Stimulated activated CD4-positive, alpha-beta T cell treated with anti-CD3 and anti-CD28 coated beads, Interleukin-12 subunit alpha, Interleukin-12 subunit beta, amount 100 ng/mL, for 24 hours (primary cell): Measurements from ENCODE around the gene ENKD1.

Experiments used
- DNase-seq, 2 experiments: peaks; one replicate each; pipeline ENCODE4 v3.0.0-alpha.2; 2020; ENCODE audit warnings: low read depth in 2 of 2

The ENKD1 gene

DNA sequence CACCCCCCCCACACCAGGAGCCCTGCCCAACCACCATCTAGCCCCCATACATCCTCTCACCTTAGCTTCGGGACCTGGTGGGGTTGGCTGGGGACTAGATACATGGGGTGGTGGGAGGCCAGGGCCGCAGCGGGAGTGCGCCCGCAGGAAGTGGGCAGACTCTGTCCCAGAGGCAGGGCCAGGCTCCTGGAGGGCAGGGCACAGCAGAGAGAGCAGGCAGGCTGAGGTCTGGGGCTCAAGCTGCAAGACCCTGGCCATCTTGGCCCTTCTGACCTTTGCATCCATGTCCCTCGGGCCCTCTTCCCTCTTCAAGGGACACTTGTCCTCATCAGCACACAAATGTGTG is 2.7 kb downstream of the ENKD1 start:
- no peak for DNase-seq

DNA sequence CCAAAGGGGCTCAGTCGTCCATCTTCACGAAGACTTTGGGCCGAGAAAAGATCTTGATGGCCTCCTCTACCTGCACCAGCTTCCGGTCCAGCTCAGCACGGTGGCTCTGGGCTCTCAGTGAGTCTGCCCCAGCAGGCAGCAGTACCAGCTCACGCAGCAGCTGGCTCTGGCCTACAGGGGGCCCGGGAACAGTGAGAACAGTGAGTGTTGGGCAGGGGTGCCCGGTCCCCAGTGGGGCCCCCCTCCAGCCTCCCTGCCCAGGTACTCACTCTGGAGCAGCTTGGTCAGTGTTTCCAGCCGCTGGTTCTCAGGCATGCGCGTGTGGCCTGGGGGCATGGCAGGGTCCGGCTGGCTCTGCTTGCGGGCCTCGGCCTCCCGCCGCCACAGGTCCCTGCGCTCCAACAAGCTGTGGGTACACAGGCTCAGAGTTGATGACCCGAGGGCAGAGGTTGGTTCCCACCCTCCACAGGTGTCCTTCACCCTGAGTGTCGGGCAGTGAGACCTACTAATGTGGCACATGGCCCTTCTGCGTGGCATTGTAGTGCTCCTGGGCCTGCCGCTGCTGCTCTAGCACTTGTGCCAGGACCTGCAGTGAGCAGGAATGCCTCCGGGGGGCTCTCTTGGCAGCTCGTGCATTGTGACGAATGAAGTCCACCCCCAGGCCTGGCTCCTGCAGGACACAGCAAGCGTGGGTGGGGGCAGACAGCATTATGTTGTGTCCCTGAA is 3.2 kb downstream of the ENKD1 start:
- DNase-seq: peak in 1 of 2 experiments; percentile 37

DNA sequence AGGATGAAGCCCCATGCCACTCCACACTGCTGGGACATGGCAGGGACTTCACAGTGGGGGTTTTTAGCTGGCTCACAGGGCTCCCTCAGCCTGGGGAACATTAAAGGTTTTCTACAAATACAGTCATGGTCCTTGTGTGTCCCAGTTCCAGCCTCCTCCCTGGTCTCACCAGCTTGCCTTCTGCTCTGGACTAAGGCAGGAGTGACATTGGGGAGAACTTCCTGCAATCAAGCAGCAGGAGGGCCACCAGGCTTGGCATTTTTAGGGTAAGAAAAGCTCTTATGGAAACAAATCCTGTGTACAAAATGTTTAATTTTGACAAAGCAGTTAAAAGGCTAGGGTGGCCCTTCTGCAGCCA is 3.9 kb downstream of the ENKD1 start:
- no peak for DNase-seq

DNA sequence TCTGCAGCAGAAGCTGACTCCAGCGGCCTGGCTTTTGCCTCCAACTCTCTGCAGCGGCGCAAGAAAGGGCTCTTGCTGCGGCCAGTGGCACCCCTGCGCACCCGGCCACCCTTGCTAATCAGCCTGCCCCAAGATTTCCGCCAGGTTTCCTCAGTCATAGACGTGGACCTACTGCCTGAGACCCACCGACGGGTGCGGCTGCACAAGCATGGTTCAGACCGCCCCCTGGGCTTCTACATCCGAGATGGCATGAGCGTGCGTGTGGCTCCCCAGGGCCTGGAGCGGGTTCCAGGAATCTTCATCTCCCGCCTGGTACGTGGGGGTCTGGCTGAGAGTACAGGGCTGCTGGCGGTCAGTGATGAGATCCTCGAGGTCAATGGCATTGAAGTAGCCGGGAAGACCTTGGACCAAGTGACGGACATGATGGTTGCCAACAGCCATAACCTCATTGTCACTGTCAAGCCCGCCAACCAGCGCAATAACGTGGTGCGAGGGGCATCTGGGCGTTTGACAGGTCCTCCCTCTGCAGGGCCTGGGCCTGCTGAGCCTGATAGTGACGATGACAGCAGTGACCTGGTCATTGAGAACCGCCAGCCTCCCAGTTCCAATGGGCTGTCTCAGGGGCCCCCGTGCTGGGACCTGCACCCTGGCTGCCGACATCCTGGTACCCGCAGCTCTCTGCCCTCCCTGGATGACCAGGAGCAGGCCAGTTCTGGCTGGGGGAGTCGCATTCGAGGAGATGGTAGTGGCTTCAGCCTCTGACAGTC is 4.5 kb downstream of the ENKD1 start:
- no peak for DNase-seq

DNA sequence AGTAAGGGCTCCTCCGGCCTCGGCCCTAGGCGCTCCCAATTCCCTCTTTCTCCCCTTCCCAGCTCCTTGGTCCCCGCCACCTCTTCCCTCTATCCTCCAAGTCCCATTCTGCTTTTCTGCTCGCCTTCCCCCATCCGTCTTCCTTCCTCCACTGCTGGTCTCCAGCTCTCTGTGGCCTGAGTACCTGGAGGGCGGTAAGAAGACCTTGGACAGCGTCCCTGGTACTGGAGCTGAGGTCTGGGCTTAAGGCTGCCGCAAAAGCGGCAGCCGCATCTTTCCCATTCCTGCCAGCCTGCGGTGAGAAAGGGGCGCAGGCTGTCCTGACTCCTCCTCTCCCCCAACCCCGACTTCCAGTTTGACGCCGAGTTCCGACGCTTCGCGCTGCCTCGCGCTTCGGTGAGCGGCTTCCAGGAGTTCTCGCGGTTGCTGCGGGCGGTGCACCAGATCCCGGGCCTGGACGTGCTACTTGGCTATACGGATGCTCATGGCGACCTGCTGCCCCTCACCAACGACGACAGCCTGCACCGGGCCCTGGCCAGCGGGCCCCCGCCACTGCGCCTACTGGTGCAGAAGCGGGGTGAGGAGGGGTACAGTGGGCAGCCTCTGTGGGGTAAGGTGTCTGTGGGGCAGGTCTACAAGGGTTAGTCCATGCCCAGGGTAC is 5.3 kb downstream of the ENKD1 start:
- no peak for DNase-seq

DNA sequence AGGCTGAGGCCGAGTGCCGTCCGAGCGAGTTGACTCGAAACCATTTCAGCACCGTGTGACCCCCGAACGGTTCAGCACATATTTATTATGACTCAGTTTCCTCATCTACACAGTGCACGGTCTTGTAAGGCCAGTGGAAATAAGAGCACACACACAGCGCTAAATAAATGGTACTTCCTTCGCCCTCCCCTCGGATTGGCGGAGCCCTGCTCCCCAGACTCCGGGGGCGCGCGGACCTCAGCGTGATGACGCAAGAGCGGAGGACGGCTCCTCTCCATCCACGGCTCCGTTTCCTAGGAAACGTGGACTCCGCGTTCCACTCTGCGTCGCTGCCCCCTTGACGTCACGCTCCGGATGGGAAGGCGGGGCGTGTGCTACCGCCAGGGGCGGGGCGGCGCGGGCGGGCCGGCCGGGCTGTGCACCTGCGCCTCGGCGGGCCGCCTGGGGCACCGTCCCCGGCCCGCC is 6.0 kb downstream of the ENKD1 start, which contains the start of gene PARD6A:
Gene PARD6A, plus strand, starts transcription at position 397 of the 465 bp plus-strand sequence. CDS start 79 bp downstream, outside the sequence.
- DNase-seq: peak; percentile 92 to 94

DNA sequence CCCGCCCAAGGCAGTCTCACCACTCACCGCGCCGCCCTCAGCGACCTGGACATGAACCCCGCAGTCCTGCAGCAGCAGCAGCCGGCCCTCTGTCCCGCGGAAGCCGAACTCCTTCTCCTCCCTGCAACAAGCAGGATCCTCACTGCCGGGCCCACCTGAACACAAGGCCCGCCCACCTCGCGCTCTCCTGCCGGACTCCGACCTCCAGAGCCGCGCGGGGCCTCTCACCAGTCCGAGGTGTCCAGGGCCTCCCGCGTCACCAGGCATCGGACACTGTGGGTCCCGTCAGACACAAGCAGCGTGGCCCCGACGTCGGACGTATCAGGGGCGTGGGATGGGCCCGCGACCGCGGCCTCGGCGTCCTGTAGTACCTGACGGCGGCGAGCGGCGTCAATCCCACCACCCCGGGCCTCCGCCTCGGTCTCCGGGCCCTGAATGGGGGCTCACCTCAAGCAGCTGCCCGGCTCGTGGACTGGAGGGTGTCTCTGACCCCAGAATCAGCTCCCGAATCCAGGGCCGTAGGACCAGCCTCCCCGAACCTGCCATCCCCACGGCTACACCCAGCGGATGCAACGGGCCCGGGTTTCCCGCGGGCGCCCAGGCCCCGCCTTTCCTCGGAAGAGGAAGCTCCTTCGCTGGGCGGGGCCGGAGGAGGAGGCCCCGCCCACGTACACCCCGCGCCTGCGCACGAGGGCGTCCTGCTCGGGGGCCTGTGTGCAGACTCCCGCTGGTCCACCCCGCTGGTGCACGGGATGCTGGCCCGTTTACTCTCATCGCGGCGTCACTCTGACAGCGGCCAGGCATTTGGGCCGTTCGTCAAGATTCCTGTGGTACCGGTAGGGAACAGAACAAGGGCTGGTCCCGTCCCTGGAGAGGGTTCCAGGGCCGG is 6.6 kb downstream of the ENKD1 start, which contains the start of gene ACD:
Gene ACD, minus strand, starts transcription at position 586 of the 889 bp plus-strand sequence. Its CDS starts 40 bp downstream, at position 546.
- DNase-seq: peak; percentile 83 to 89

DNA sequence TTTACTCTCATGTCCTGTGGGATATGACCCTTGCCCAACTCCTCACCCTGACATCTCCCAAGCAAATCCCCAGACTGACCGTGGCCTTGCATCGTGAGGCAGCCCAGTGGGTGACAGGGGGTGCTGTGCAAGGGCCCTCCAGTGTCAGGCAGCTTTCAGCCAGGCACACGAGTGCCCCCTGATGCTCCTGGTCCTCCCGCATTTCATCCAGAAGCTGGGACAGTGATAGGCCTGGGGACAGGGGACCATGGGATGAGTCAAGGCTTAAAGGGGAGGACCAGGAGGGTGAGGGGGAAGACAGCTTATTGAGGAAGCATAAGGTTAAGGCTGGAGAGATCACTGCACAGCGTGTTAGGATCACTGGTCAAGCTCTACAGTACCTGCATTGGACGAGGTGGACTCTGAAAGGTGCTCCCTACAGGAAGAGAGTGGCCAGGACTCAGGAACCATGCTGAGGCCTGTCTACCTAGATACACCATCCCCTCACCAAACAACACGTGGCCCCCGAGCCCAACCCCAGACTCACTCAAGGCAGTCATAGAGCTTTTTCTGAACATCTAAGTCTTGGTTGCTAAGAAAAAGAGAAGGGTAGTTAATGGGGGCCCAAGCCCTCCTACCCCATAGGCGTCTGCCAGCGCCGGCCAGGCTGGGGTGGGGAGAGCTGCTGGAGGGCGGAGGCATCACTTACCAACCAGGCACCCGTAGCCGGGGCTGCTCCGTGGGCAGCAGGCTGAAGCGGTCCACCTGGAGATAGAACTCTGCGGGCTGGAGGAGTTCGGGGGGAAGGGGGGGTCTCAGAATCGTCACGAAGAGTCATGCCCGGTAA is 7.5 kb downstream of the ENKD1 start:
- no peak for DNase-seq

DNA sequence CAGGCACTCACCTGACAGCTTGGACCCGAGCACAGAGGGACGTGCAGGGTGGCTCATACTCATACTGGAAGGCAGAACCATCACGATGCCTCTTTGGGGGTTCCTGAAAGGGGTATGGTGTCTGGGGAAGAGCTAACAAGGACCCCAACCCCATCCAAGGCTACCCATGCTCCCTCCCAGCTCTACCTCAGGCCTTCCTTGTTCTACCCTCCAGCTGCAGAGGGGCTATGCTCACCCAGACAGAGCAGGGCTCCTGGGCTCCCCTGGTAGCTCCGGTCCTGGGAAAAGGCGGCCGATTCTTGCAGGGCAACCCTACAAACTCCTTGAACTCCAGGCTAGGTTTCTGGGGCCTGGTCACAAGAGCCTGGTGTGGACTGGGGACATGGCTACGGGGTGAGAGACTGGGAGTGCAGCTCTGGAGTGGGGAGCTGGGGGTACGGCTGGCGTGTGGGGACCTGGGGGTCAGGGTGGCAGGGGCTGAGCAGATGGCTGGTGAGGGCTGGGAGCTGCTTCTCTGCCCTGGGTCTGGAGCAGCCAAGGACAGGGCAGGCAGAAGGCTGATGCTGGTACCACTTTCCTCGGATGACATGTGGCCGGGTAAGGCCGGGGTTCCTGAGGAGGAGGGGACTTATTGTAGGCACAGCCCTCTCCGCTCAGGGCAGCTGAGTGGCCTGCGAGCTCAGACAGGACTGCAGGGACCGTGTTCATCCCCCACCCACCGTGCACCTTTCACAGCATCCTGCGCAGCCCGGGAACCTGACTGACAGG is 8.6 kb downstream of the ENKD1 start:
- DNase-seq: no peak

DNA sequence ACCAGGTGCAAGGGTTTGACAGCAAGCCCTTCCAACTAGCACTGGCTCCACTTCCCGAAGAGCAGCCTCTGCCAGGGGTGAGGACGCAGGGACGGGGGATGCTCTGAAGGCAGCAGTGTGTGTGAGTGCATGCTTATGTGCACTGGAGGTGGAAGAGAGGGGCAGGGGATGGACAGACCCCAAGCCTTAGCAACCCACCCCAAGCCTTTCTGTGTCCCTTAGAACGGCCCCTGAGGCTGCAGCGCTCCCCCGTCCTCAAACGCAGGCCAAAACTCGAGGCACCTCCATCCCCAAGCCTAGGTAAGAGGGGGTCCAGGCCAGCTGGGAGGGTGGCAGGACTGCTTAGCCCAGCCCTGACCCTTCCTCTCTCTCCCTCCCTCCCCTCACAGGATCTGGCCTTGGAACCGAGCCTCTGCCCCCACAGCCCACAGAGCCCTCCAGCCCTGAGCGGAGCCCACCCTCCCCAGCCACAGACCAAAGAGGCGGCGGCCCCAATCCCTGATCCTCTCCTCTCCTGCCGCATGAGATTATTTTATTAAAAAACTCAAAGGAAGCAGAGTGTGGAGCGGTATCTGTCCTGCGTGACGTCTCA is 9.4 kb downstream of the ENKD1 start:
- DNase-seq: no peak

DNA sequence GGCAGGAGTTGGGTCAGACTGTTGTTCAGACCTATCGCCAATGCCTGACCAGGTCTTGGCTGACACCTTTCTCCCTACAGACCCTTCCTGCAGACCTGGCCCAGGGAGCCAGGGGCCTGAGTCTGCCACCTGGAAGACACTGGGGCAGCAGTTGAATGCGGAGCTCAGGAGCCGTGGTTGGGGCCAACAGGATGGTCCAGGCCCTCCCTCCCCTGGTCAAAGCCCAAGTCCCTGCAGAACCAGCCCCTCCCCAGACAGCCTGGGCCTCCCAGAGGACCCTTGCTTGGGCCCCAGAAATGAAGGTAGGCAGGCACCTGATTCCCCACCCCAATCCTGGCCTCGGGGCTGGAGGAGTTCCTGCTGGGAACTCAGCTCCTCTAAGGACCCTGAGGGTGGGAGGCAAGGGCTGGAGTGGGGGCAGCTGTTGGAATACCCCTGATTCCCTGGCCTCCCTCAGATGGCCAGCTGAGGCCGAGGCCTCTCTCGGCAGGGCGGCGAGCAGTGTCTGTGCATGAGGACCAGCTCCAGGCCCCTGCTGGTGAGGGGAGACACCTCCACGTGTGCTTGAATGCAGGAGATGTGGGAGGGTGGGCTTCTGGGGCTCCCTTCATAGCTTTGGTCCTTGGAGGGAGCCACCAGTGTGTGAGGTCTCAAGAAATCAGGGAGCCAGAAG is 10.1 kb downstream of the ENKD1 start:
- no peak for DNase-seq

DNA sequence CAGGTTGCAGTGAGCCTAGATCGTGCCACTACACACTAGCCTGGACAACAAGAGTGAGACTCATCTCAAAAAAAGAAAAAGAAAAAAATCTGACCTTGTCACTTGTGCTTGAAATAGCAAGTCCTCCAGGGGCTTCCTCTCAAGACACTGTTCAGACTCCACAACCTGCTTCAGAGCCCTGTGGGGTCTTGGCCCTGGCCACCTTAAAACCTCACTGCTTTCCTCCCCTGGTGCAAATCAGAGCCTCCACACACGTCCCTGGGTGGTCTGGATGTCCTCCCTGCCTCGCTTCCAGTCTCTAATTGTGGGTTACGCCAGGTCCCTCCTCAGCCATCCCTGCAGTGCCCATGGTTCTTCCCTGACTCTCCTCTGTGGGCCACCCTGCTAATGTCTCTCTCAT is 11.2 kb downstream of the ENKD1 start:
- no peak for DNase-seq

DNA sequence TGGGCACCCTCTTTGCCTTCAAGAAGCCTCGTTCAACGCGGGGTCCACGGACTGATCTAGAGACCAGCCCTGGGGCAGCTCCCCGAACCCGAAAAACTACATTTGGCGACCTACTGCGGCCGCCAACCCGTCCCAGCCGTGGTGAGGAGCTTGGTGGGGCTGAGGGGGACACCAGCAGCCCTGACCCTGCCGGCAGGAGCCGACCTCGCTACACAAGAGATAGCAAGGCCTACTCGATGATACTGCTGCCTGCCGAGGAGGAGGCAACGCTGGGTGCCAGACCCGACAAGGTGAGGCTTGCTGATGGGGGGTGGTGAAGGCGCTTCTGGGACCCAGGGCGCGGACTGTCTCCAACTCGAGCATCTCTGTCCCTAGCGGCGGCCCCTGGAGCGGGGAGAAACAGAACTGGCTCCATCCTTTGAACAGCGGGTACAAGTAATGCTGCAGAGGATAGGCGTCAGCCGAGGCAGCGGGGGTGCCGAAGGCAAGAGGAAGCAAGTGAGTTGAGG is 12.1 kb downstream of the ENKD1 start:
- DNase-seq: no peak

DNA sequence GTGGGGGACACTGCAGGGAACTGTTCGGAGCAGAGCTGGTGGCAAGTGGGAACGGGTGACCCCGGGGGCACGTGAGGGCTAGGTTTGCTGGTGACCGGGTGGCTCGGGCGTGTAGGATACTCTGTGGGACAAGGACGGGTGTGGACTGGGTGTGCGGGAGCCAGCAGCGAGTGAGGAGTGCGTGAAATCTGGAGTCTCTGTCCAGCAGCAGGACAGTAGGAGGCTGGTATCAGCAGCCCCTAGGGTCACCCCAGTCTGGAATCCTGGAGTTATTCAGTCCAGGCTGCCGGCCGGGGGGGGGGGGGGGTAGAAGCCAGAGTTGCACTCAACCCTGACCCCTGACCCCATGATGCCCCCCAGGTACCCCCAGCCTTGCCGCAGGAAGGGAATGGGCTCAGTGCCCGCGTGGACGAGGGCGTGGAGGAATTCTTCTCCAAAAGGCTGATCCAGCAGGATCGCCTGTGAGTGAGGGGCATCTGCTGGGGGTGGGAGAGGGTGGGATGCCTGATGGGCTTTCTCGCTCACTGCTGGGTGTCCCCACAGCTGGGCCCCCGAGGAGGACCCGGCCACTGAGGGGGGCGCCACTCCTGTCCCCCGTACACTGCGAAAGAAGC is 12.7 kb downstream of the ENKD1 start:
- DNase-seq: no peak

DNA sequence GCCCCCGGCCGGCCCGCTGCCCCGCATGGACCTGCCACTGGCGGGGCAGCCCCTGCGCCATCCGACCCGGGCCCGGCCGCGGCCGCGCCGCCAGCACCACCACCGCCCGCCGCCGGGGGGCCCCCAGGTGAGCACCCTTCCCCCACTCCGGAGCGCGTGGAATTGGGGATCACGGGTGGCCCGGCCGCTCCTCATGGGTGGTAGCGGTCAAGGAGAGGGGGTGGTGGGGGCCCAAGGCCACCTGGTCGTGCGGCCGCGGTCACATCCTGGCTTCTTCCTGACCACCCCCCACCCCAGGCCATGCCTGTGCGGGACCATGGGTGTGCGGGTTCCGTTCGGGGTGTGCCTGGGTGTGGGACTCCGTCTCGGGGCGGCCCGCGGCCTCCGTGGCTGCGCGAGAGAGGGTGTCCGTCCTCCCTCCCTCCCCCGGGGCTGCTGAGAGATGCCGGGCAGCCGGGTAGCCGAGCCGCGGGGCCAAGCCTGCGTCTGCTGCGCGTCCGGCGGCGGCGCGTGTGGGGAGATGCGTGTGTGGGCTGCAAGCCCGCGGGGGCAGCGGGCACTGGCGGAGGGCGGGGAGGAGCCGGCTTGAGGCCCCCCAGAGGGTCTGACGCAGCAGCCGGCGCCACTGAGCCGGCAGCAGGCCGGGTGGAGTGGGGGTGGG is 13.3 kb downstream of the ENKD1 start:
- no peak for DNase-seq

DNA sequence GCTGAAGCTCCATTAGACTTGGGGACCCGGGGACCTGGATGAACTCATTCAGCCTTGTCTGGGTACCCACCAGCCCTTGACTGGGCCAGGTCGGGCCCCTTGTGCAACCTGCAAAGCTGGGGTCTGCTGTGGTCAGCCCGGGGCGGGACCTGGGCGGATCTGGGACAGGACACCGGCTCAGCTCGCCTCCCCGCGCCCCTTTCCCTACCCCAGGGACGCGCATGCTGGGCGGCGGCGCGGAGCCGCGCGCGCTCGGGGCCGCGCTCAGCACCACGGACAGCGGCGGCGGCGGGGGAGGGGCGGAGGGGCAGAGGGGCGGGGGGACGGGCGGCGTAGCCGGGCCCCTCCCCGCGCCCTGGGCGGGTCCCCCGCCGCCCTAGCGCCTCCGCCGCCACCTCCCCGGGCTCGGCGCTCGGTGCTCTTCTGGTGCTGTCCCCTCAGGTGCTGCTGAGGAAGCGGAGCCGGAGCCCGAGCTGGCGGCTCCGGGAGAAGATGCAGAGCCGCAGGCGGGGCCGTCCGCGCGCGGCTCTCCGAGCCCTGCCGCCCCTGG is 13.9 kb downstream of the ENKD1 start:
- no peak for DNase-seq

DNA sequence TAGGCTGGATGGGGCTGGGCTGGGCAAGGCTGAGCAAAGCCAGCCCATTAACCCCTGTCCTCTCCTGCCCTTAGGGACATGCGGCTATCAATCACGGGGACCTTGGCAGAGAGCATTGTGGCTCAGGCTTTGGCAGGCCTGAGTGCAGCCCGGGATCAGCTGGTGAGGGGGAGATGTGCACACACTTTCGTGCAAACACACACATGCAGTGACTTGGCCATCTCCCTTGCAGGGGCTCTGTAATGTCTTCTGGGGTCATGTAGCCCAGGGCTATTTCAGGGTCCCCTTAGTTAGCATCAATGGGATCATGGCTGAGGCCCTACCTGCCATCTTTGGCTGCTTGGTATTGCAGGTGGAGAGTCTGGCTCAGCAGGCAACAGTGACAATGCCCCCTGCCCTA is 14.7 kb downstream of the ENKD1 start:
- DNase-seq: no peak
